ENCODE results near the gene DGKE. TPM values are rescaled to one million over a fixed set of nuclear protein-coding genes. Genes with fewer than 3 reads are reported as not detected.
A peak's percentile ranks its signal among the peaks of the same experiment; 100 is the strongest.

The DGKE gene
- total and polyA plus RNA-seq, 9 donors, result 2.0 to 5.8 (median 3.8) TPM

DNA sequence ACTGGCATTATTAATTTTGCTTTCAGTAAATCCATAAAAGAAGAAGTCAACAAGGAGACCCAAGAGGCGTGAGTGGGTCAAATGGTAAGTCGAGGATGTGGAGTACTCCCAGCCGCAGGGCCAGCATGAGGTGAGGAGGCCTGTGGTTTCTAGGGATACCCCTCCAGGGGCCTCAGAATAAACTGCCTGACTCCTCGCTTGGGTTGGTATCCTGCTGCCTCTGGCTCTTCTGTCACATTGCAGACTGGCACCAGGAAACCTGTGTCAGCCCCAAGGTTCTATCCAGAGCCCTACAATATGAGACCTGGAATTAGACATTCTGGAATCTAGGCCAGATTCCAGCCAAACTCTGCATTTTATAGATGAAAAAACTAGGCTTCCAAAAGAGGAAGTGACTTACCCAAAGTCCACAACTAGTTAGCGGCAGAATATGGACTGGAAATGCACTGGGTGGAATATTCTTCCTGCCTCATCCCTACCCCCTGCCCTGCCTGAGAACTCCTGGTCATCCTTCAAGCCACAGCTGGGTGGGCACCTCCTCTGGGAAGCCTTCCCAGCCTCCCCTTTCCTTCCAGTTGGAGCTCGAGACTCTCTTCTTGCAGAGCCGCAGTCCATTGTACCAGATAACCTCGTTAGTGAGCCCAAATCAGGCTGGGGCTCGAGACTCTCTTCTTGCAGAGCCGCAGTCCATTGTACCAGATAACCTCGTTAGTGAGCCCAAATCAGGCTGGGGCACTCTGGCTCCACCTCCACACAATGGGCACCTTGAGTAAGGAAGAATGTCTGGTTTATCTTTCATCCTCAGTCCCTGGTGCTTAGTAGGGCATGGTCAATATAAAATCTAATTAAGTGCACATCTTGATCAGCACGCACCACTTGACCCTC is 22.8 kb upstream of the DGKE start:
- 76% methylated on average over 9 of the region's 12 CpGs for WGBS (ENCODE audit: insufficient coverage)
- no peak for DNase-seq
- H3K4me1 ChIP-seq (ENCODE audit: control insufficient read depth, insufficient read depth, low read length), result peaks cover 55% of the 10 kb centered on the region
- no peaks in the 10 kb centered on the region for H3K36me3 ChIP-seq (ENCODE audit: control insufficient read depth, insufficient read depth, low read length)
- H3K4me3 ChIP-seq (ENCODE audit: low read length), result no peak overlapping the region
- no peaks in the 10 kb centered on the region for H3K27me3 ChIP-seq (ENCODE audit: control insufficient read depth, insufficient read depth, low read length)
- peak overlapping the region; percentile 35 for H3K27ac ChIP-seq (ENCODE audit: low read length)
- H3K9me3 ChIP-seq (replicated peaks; ENCODE audit: control insufficient read depth, low read depth, low read length), result no peaks in the 10 kb centered on the region

DNA sequence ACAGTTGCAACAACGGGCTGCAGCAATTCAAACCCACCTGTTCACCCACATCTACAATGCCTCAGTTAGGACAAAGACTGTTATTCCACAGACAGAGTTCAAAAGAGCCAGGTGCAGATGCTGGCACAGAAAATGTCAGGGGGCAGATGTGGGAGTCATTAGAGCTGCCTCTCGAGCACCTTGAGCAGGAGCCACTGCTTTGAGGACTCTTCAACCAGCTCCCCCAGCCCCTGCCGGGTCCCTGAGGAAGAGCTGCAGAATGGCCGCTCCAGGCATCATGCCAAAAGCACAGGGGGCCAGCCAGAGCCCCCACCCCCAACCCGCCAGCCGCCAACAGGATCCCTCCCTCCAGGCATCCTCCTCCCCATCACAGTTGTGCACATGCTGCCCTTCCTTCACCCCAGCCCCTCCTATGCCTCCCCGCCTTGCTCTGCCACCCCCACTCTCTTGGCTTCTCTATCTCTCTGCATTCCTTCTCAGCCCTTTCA is 21.0 kb upstream of the DGKE start:
- peaks cover 49% of the 10 kb centered on the region for H3K4me1 ChIP-seq (ENCODE audit: control insufficient read depth, insufficient read depth, low read length)
- H3K36me3 ChIP-seq (ENCODE audit: control insufficient read depth, insufficient read depth, low read length), result no peaks in the 10 kb centered on the region
- peak overlapping the region; percentile 35 for H3K27ac ChIP-seq (ENCODE audit: low read length)
- no peaks in the 10 kb centered on the region for H3K9me3 ChIP-seq (replicated peaks; ENCODE audit: control insufficient read depth, low read depth, low read length)
- H3K27me3 ChIP-seq (ENCODE audit: control insufficient read depth, insufficient read depth, low read length), result no peaks in the 10 kb centered on the region
- H3K4me3 ChIP-seq (ENCODE audit: low read length), result no peak overlapping the region
- 17% methylated on average over 6 of the region's 7 CpGs for WGBS (ENCODE audit: insufficient coverage)
- peak; percentile 35 for DNase-seq

DNA sequence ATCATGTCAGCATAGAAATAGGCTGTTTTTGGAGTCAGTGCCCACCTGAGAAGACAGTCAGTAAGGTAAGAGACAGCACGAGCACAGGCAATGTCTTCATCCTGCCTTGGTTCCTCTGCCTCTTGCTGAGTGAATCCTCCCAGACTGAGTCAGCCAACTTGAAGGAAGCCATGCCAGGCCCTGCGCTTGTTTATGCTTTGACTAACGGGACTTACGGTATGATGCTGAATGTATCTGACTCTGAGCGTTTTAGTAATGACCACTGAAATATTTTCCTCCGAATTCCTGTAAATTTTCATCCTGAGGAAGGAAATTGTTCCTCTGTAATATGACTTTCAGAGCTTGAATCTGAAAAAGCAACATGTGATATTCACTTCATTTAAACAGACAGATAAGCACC is 18.2 kb upstream of the DGKE start:
- no peak for DNase-seq
- peaks cover 30% of the 10 kb centered on the region for H3K4me1 ChIP-seq (ENCODE audit: control insufficient read depth, insufficient read depth, low read length)
- H3K4me3 ChIP-seq (ENCODE audit: low read length), result no peak overlapping the region
- H3K9me3 ChIP-seq (replicated peaks; ENCODE audit: control insufficient read depth, low read depth, low read length), result no peaks in the 10 kb centered on the region
- no peaks in the 10 kb centered on the region for H3K36me3 ChIP-seq (ENCODE audit: control insufficient read depth, insufficient read depth, low read length)
- WGBS (ENCODE audit: insufficient coverage), result 78% methylated on average over 1 of the region's 6 CpGs
- no peaks in the 10 kb centered on the region for H3K27me3 ChIP-seq (ENCODE audit: control insufficient read depth, insufficient read depth, low read length)
- H3K27ac ChIP-seq (ENCODE audit: low read length), result no peak overlapping the region

- Histone ChIP-seq H3K9me3 (replicated peaks; ENCODE audit: control insufficient read depth, low read depth, low read length) (no peaks in the 10 kb centered on the region), H3K36me3 (ENCODE audit: control insufficient read depth, insufficient read depth, low read length) (no peaks in the 10 kb centered on the region), H3K27me3 (ENCODE audit: control insufficient read depth, insufficient read depth, low read length) (no peaks in the 10 kb centered on the region), H3K4me1 (ENCODE audit: control insufficient read depth, insufficient read depth, low read length) (peaks cover 18% of the 10 kb centered on the region), H3K4me3 (ENCODE audit: low read length) (no peak overlapping the region), H3K27ac (ENCODE audit: low read length) (no peak overlapping the region)
- DNase-seq, result no peak
Measured at GRCh38 chr17:56817066-56817465, 16.9 kb upstream of the DGKE start.

DNA sequence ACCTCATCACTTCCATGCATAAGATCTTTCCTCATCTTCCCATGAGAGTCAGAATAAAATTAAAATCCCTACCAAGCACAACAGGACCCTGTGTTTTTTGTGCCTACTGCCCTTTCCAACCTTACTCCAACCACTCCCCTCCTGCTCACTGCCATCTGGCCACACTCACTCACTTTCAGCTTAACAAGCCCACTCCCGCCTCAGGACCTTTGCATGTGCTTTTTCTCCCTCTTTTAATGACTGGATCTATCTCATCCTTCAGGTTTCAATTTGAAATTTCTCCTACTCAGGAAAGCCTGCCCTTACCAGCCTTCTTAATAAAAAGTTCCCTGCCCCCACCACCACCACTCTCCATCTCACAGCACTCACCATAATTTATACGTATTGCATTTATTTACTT is 14.9 kb upstream of the DGKE start:
- Histone ChIP-seq H3K27me3 (ENCODE audit: control insufficient read depth, insufficient read depth, low read length) (no peaks in the 10 kb centered on the region), H3K4me1 (ENCODE audit: control insufficient read depth, insufficient read depth, low read length) (peaks cover 4% of the 10 kb centered on the region), H3K27ac (ENCODE audit: low read length) (no peak overlapping the region), H3K9me3 (replicated peaks; ENCODE audit: control insufficient read depth, low read depth, low read length) (no peaks in the 10 kb centered on the region), H3K36me3 (ENCODE audit: control insufficient read depth, insufficient read depth, low read length) (no peaks in the 10 kb centered on the region), H3K4me3 (ENCODE audit: low read length) (no peak overlapping the region)
- WGBS (ENCODE audit: insufficient coverage), result 94% methylated on average over 1 of the region's 2 CpGs
- DNase-seq, result no peak

DNA sequence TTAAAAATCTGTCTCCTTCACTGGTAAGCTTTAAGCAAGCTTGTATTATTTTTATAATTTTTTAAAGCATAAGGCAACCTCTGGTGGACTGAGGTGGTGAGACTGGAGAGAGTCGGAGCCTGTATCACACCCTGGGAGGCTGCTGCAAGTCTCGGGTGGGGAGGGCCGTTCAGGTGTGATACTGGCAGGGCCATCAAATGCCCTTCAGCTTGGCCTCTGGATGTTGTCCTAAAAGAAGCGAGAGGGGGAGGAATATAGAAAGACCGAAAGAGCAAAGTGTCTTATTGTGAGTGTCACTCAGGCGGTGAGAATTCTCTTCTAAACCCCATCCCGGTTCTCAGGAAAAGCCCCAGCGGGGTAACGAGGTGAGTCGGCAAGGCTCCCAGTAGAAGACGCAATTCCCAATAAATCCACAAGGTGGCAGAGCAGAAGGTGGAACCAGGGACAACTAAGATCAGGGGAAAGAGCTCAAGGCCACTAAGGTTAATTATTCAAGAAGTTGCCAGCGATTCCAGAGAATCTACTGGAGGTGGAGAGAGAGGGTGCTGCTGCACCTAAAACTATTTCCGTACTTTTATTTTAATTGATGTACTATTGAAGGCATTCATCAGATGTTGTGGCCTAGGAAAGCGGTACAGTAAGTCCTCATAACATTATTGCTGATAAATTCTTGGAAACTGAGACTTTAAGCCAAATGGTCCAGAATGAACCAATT is 14.4 kb upstream of the DGKE start:
- DNase-seq, result peak; percentile 66
- H3K4me3 ChIP-seq (ENCODE audit: low read length), result no peak overlapping the region
- H3K4me1 ChIP-seq (ENCODE audit: control insufficient read depth, insufficient read depth, low read length), result no peaks in the 10 kb centered on the region
- no peak overlapping the region for H3K27ac ChIP-seq (ENCODE audit: low read length)
- no peaks in the 10 kb centered on the region for H3K9me3 ChIP-seq (replicated peaks; ENCODE audit: control insufficient read depth, low read depth, low read length)
- 17% methylated on average over 11 of the region's 14 CpGs for WGBS (ENCODE audit: insufficient coverage)
- H3K27me3 ChIP-seq (ENCODE audit: control insufficient read depth, insufficient read depth, low read length), result no peaks in the 10 kb centered on the region
- H3K36me3 ChIP-seq (ENCODE audit: control insufficient read depth, insufficient read depth, low read length), result no peaks in the 10 kb centered on the region

GRCh38 chr17:56820207-56820606 is 13.7 kb upstream of the DGKE start:
- Histone ChIP-seq H3K27me3 (ENCODE audit: control insufficient read depth, insufficient read depth, low read length) (no peaks in the 10 kb centered on the region), H3K4me1 (ENCODE audit: control insufficient read depth, insufficient read depth, low read length) (no peaks in the 10 kb centered on the region), H3K36me3 (ENCODE audit: control insufficient read depth, insufficient read depth, low read length) (no peaks in the 10 kb centered on the region), H3K4me3 (ENCODE audit: low read length) (no peak overlapping the region), H3K27ac (ENCODE audit: low read length) (no peak overlapping the region), H3K9me3 (replicated peaks; ENCODE audit: control insufficient read depth, low read depth, low read length) (no peaks in the 10 kb centered on the region)
- 60% methylated on average over 2 of the region's 10 CpGs for WGBS (ENCODE audit: insufficient coverage)
- DNase-seq, result no peak

DNA sequence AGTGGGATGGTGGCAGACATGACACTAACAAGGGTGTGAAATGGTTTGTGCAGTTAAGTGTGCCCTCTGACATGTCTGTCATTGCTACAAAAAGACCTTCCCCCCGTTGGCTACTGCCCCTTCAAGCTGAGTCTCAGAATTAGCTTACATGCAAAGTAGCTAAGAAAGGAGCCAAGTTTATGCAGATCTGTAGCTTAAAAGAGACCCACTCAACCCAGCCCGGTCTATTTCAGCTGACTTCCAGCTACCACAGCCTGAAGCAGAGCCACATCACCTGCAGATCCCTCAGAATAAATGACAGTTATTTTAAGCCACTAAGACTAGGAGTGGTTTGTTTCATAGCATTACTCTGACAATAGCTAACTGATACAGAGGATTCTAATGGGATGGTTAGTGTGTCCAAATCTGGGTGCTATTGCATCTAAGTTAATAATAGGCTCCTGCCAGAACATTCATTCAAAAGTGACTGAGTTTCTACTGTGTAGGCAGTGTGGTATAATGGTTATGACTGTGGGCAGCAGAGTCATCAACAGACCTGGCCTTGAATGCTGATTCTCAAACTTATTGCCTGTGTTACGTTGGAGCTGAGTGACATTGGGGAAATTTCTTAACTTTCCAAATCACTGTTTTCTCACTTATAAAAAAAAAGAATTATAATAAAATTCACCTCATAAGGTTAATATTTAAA is 12.0 kb upstream of the DGKE start:
- WGBS (ENCODE audit: insufficient coverage), result 83% methylated on average over 1 of the region's 3 CpGs
- no peaks in the 10 kb centered on the region for H3K27me3 ChIP-seq (ENCODE audit: control insufficient read depth, insufficient read depth, low read length)

GRCh38 chr17:56822725-56823124 is 11.2 kb upstream of the DGKE start:
- H3K27ac ChIP-seq (ENCODE audit: low read length), result no peak overlapping the region

More for the DNA sequence above, 12.0 kb upstream of the DGKE start:
- Histone ChIP-seq H3K4me3 (ENCODE audit: low read length) (no peak overlapping the region), H3K27ac (ENCODE audit: low read length) (no peak overlapping the region), H3K9me3 (replicated peaks; ENCODE audit: control insufficient read depth, low read depth, low read length) (no peaks in the 10 kb centered on the region), H3K36me3 (ENCODE audit: control insufficient read depth, insufficient read depth, low read length) (no peaks in the 10 kb centered on the region), H3K4me1 (ENCODE audit: control insufficient read depth, insufficient read depth, low read length) (no peaks in the 10 kb centered on the region)
- no peak for DNase-seq

DNA sequence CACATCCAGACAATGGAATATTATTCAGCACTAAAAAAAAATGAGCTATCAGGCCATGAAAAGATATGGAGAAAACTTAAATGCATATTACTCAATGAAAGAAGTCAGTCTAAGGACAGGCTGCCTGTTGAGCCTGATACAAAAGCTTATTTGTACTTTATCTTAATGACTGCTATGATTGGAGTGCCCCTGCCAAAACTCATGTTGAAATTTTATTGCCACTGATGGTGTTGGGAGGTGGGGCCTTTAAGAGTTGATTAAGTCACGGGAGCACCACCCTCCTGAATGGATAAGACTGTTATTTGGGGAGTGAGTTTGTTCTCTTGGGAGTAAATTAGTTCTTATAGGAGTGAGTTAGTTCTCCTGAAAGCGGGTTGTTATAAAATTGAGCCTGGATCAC is 10.1 kb upstream of the DGKE start:
- DNase-seq, result no peak
- WGBS (ENCODE audit: insufficient coverage), result 63% methylated on average over 1 of the region's 2 CpGs
- Histone ChIP-seq H3K27ac (ENCODE audit: low read length) (no peak overlapping the region), H3K27me3 (ENCODE audit: control insufficient read depth, insufficient read depth, low read length) (no peaks in the 10 kb centered on the region), H3K9me3 (replicated peaks; ENCODE audit: control insufficient read depth, low read depth, low read length) (no peaks in the 10 kb centered on the region), H3K36me3 (ENCODE audit: control insufficient read depth, insufficient read depth, low read length) (peaks cover 4% of the 10 kb centered on the region), H3K4me3 (ENCODE audit: low read length) (no peak overlapping the region), H3K4me1 (ENCODE audit: control insufficient read depth, insufficient read depth, low read length) (no peaks in the 10 kb centered on the region)

More at GRCh38 chr17:56822725-56823124, 11.2 kb upstream of the DGKE start:
- Histone ChIP-seq H3K4me1 (ENCODE audit: control insufficient read depth, insufficient read depth, low read length) (no peaks in the 10 kb centered on the region), H3K36me3 (ENCODE audit: control insufficient read depth, insufficient read depth, low read length) (peaks cover under 1% of the 10 kb centered on the region), H3K9me3 (replicated peaks; ENCODE audit: control insufficient read depth, low read depth, low read length) (no peaks in the 10 kb centered on the region), H3K27me3 (ENCODE audit: control insufficient read depth, insufficient read depth, low read length) (no peaks in the 10 kb centered on the region), H3K4me3 (ENCODE audit: low read length) (no peak overlapping the region)
- WGBS (ENCODE audit: insufficient coverage), result 47% methylated on average over 2 of the region's 5 CpGs
- peak; percentile 16 for DNase-seq
